DND-41 (cell line): ENCODE results near the gene NUP160.

Experiments
- EZH2 ChIP-seq: IDR thresholded peaks from 3 replicates; pipeline ENCODE4 v1.6.1; 2012; ENCODE audit warnings: borderline replicate concordance, low read depth, mild to moderate bottlenecking, moderate library complexity, low read length, inconsistent platforms; ENCODE audit not compliant: severe bottlenecking
- TF ChIP-seq, protein P1 (sequence below): IDR thresholded peaks from 2 replicates; pipeline ENCODE4 v1.5.1; 2012; ENCODE audit warnings: borderline replicate concordance, low read length, moderate library complexity, mild to moderate bottlenecking; ENCODE audit not compliant: poor library complexity, severe bottlenecking; ENCODE audit errors: extremely low read depth

DNA sequence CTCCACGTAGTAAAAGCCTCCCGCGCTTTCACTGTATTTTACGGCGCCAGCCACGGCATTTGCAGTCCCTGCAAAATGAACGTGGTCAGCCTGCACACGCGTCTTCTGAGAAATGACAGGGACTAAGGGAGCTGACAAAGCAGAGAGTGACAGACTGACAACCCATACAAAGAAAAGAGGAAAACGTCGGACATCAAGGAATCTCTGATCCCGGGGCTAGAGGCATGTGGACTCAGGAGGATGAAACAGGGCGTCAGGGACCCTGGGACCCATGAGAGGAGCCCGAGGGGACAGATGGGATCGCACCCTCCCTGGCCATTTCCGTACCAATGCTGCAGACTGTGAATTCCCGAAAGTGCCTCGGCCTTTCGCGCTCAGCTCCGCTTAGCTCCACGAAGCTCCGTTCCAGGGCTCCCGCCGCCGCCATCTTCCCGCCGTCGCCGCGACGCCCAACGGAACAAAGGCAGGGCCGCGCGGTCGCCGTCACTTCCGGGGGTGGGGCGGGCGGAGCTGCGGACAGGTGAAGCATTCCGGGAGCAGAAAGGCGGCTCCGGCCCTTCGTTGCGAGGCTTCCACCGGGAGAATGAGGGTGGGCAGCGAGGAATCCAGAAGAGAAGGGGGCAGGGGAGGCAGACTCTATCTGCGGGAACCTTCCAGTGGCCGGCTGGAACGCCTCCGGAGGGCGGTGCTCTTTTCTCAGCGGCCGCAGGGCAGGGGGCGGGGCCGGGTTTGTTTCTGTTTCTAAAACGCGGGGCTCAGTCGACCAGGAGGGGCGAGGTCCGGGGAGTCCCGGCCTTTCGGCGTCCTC, at the start of gene NUP160:
- TF ChIP-seq EZH2, result no peak
- TF ChIP-seq, protein P1, sequence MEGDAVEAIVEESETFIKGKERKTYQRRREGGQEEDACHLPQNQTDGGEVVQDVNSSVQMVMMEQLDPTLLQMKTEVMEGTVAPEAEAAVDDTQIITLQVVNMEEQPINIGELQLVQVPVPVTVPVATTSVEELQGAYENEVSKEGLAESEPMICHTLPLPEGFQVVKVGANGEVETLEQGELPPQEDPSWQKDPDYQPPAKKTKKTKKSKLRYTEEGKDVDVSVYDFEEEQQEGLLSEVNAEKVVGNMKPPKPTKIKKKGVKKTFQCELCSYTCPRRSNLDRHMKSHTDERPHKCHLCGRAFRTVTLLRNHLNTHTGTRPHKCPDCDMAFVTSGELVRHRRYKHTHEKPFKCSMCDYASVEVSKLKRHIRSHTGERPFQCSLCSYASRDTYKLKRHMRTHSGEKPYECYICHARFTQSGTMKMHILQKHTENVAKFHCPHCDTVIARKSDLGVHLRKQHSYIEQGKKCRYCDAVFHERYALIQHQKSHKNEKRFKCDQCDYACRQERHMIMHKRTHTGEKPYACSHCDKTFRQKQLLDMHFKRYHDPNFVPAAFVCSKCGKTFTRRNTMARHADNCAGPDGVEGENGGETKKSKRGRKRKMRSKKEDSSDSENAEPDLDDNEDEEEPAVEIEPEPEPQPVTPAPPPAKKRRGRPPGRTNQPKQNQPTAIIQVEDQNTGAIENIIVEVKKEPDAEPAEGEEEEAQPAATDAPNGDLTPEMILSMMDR, result no peak
